ENCODE results near the gene TBC1D8. TPM values are rescaled to one million over a fixed set of nuclear protein-coding genes. Genes with fewer than 3 reads are reported as not detected.

Gene TBC1D8
- total RNA-seq, 1 experiment from 2014 or later, result 51.7 TPM

- TF ChIP-seq IRF1 (CRISPR knock-in tag; IDR thresholded peaks at IDR 0.05) (no peak), ZNF138 (CRISPR knock-in tag; conservative IDR thresholded peaks at IDR 0.05) (no peak), AR (CRISPR knock-in tag; IDR thresholded peaks at IDR 0.05) (no peak), FOXP1 (CRISPR knock-in tag; IDR thresholded peaks at IDR 0.05; ENCODE audit: borderline replicate concordance) (no peak), ZNF263 (CRISPR knock-in tag; IDR thresholded peaks at IDR 0.05; ENCODE audit: low read depth) (no peak), TP53 (CRISPR knock-in tag; IDR thresholded peaks at IDR 0.05) (no peak), MAX (CRISPR knock-in tag; IDR thresholded peaks at IDR 0.05) (no peak), NR2C2 (CRISPR knock-in tag; IDR thresholded peaks at IDR 0.05) (no peak), ATF3 (CRISPR knock-in tag; conservative IDR thresholded peaks at IDR 0.05) (no peak), SMAD4 (CRISPR knock-in tag; IDR thresholded peaks at IDR 0.05) (no peak), HMGXB4 (CRISPR knock-in tag; IDR thresholded peaks at IDR 0.05) (no peak), ERG (CRISPR knock-in tag; IDR thresholded peaks at IDR 0.05) (0 out of 2 replicates have a peak, but pooled peaks have one; percentile 50)
Observed at GRCh38 chr2:101004620-101005325, 146.4 kb downstream of the TBC1D8 start (continued).

- no peak for ATAC-seq
- ChIA-PET POLR2A (interaction anchor here (0.6 to 1.2 kb wide), 2 partner anchors 23 to 307 kb away, joined by 3 to 4 read pairs; no protein-coding TSS in a partner anchor), CTCF (interaction anchor here (2.0 to 2.2 kb wide), 2 partner anchors 150 to 273 kb away, joined by 5 to 9 read pairs; no protein-coding TSS in a partner anchor)
- TF ChIP-seq ZNF232 (CRISPR knock-in tag; IDR thresholded peaks at IDR 0.05) (peak; percentile 22; the same call in 1 of the 2 replicates), RELA (CRISPR knock-in tag; IDR thresholded peaks at IDR 0.05; ENCODE audit: borderline replicate concordance) (no peak)
- Mint-ChIP-seq H3K36me3 (peaks cover 60% of the 10 kb centered on the region), H3K4me3 (peak overlapping the region; percentile 98), H3K27ac (peak overlapping the region; percentile 96), H3K27me3 (ENCODE audit: low read depth) (peaks cover 12% of the 10 kb centered on the region), H3K9me3 (no peaks in the 10 kb centered on the region), H3K4me1 (peaks cover 52% of the 10 kb centered on the region)
- no peak for DNase-seq (ENCODE audit: low spot score)
Observed at GRCh38 chr2:101003278-101003775, 147.9 kb downstream of the TBC1D8 start.
